Endothelial cell (in vitro differentiated cells): Measurements from ENCODE around the gene TBC1D8B. TPM values are rescaled to one million over a fixed set of nuclear protein-coding genes. Genes with fewer than 3 reads are reported as not detected.

Source experiments
- DNase-seq: peaks from one replicate; pipeline ENCODE4 v3.0.0; 2021; ENCODE audit warnings: low spot score
- H3K27ac Mint-ChIP-seq: one replicate; pipeline ENCODE4 v1.8.0; 2021; ENCODE audit warnings: mixed read lengths, inconsistent platforms; ENCODE audit not compliant: unreplicated experiment
- H3K27me3 Mint-ChIP-seq: one replicate; pipeline ENCODE4 v1.8.0; 2021; ENCODE audit warnings: mild to moderate bottlenecking, moderate library complexity, mixed read lengths, inconsistent platforms; ENCODE audit not compliant: unreplicated experiment
- H3K36me3 Mint-ChIP-seq: one replicate; pipeline ENCODE4 v1.8.0; 2021; ENCODE audit warnings: mild to moderate bottlenecking, low read depth, mixed read lengths, inconsistent platforms; ENCODE audit not compliant: unreplicated experiment
- H3K4me1 Mint-ChIP-seq: one replicate; pipeline ENCODE4 v1.8.0; 2021; ENCODE audit warnings: mild to moderate bottlenecking, mixed read lengths, inconsistent platforms; ENCODE audit not compliant: unreplicated experiment
- H3K4me3 Mint-ChIP-seq: one replicate; pipeline ENCODE4 v1.8.0; 2021; ENCODE audit warnings: mild to moderate bottlenecking, mixed read lengths, inconsistent platforms; ENCODE audit not compliant: unreplicated experiment
- H3K9me3 Mint-ChIP-seq: one replicate; pipeline ENCODE4 v1.8.0; 2021; ENCODE audit warnings: mixed read lengths, inconsistent platforms; ENCODE audit not compliant: unreplicated experiment
- CTCF ChIP-seq: fragments of 200-600 bp; sonication (generic); IDR thresholded peaks from one replicate; pipeline ENCODE4 v1.5.0; 2021; ENCODE audit warnings: antibody characterized with exemption; ENCODE audit not compliant: unreplicated experiment
- total RNA-seq: library from RNA; stranded (reverse); fragmentation: NEBNext Ultra II Directional; extraction: Animal tissue kit (Norgen Biotek cat#: 25700); gene quantifications from one replicate; pipeline ENCODE4 v1.2.1, GENCODE V29; 2021; ENCODE audit not compliant: unreplicated experiment

TBC1D8B gene
- total RNA-seq, 1 donor from 2014 or later: 3.6 TPM

DNA sequence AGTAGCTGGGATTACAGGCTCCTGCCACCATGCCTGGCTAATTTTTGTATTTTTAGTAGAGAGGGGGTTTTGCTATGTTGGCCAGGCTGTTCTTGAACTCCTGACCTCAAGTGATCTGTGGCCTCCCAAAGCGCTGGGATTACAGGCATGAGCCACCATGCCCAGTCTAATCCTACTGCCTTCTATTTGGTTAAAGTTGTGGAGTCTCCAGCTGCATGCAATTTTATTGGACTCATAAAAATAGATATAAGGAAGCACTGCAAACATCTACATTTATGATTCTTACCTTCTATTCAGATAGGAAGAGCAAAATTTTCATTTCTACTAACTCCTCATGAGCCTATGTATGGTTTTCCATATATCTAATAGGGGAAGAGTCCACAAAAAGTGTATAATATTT is 87.0 kb downstream of the TBC1D8B start:
- Mint-ChIP-seq H3K27me3 (no peaks in the 10 kb centered on the region), H3K36me3 (no peaks in the 10 kb centered on the region), H3K4me1 (no peaks in the 10 kb centered on the region), H3K27ac (no peak overlapping the region), H3K9me3 (no peaks in the 10 kb centered on the region), H3K4me3 (no peak overlapping the region)
- no peak for TF ChIP-seq CTCF
- no peak for DNase-seq

DNA sequence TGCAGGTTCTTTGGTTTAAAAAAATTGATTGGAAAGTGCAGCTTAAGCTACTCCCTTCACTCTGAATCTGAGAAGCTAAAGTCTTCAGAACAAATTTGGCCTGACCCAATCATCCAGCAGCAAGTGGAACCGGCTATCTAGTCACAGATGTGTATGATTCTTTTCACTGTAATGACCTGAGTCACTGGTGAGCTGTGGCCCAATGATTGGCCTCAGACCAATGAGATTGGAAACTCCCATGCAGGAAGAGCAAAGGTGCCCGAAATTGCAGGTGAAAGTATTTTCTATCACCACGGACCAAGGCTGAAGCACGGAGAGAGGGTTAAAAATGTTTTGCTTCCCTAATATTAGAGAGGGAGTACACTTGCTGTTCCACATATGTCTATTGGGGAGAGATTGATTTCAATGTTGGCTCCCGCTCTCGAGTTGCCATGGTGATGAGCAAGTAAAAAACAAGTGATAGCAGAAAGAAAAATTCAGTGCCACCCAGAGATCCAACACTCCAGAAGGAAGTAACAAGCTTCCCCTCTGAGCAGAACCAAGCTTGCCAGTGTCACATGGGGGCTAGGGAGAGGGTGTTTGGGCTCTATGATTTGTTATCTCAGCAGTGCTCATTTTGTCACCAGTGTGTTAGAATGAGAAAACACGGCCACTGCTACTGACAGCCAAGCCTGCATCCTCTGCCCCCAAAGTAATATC is 89.4 kb downstream of the TBC1D8B start:
- DNase-seq: no peak
- peaks cover 4% of the 10 kb centered on the region for H3K4me1 Mint-ChIP-seq
- H3K27ac Mint-ChIP-seq: no peak overlapping the region
- TF ChIP-seq CTCF: no peak
- no peak overlapping the region for H3K4me3 Mint-ChIP-seq
- H3K36me3 Mint-ChIP-seq: no peaks in the 10 kb centered on the region
- H3K9me3 Mint-ChIP-seq: no peaks in the 10 kb centered on the region
- peaks cover 2% of the 10 kb centered on the region for H3K27me3 Mint-ChIP-seq

GRCh38 chrX:106894392-106894909 is 92.0 kb downstream of the TBC1D8B start:
- Mint-ChIP-seq H3K27me3 (peaks cover 2% of the 10 kb centered on the region), H3K27ac (no peak overlapping the region), H3K36me3 (no peaks in the 10 kb centered on the region), H3K4me3 (no peak overlapping the region), H3K4me1 (peaks cover 4% of the 10 kb centered on the region), H3K9me3 (no peaks in the 10 kb centered on the region)
- peak; percentile 59 for DNase-seq
- peak; percentile 53 for TF ChIP-seq CTCF

DNA sequence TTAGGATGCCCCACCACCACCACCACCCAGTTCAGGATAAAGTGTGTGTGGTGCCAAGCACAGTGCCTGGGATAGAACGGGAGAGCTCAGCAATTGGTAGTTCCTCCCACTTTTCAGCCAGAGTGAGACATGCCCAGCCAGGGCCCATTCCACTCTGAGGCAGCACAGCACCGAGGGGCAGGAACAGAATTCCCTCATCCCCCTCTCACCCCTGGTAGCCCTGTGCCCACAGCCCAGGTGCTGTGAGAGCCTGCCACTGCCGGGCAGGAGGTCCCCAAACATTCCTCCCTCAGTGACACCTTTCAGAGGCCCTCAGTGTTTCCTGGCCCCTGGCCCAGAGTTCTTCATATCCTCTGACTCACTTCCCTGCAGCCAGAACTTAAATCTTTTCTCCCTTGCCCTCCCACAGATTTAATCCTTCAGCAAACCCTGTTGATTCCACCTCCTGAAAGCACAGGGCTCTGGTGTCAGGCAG is 92.5 kb downstream of the TBC1D8B start:
- H3K27ac Mint-ChIP-seq: no peak overlapping the region
- no peaks in the 10 kb centered on the region for H3K36me3 Mint-ChIP-seq
- no peak for TF ChIP-seq CTCF
- DNase-seq: no peak
- H3K27me3 Mint-ChIP-seq: peaks cover 2% of the 10 kb centered on the region
- peaks cover 4% of the 10 kb centered on the region for H3K4me1 Mint-ChIP-seq
- H3K4me3 Mint-ChIP-seq: no peak overlapping the region
- no peaks in the 10 kb centered on the region for H3K9me3 Mint-ChIP-seq

- Mint-ChIP-seq H3K36me3 (no peaks in the 10 kb centered on the region), H3K4me3 (no peak overlapping the region), H3K27ac (no peak overlapping the region), H3K9me3 (no peaks in the 10 kb centered on the region), H3K4me1 (peaks cover 4% of the 10 kb centered on the region), H3K27me3 (peaks cover 3% of the 10 kb centered on the region)
- no peak for TF ChIP-seq CTCF
- DNase-seq: no peak
These were observed 94.8 kb downstream of the TBC1D8B start for GRCh38 chrX:106897259-106897658.
